ENCODE measurements around the gene RAG2.

The RAG2 gene

GRCh38 chr11:36598051-36598450 lies at the start of gene RAG2:
Gene RAG2, minus strand, starts transcription at chr11:36598236. Its CDS starts 4,068 bp downstream, at chr11:36594168.
- TF ChIP-seq CTCF (IDR thresholded peaks at IDR 0.05; ENCODE audit: low read depth, low read length): no peak
- no peak within 1 kb of the TSS for H3K4me3 ChIP-seq (ENCODE audit: low read depth, low read length)

GRCh38 chr11:36638556-36638955 lies 40.5 kb upstream of the RAG2 start:
- no peak overlapping the region for H3K4me3 ChIP-seq (ENCODE audit: low read depth, low read length)
- TF ChIP-seq CTCF (IDR thresholded peaks at IDR 0.05; ENCODE audit: low read depth, low read length): no peak

GRCh38 chr11:36635066-36635862 lies 37.2 kb upstream of the RAG2 start:
- TF ChIP-seq CTCF (IDR thresholded peaks at IDR 0.05; ENCODE audit: low read depth, low read length): no peak
- no peak overlapping the region for H3K4me3 ChIP-seq (ENCODE audit: low read depth, low read length)

GRCh38 chr11:36631774-36632173 lies 33.7 kb upstream of the RAG2 start:
- H3K4me3 ChIP-seq (ENCODE audit: low read depth, low read length): no peak overlapping the region
- TF ChIP-seq CTCF (IDR thresholded peaks at IDR 0.05; ENCODE audit: low read depth, low read length): no peak

GRCh38 chr11:36628765-36629244 lies 30.8 kb upstream of the RAG2 start:
- TF ChIP-seq CTCF (IDR thresholded peaks at IDR 0.05; ENCODE audit: low read depth, low read length): no peak
- H3K4me3 ChIP-seq (ENCODE audit: low read depth, low read length): no peak overlapping the region

GRCh38 chr11:36628141-36628540 lies 30.1 kb upstream of the RAG2 start:
- no peak overlapping the region for H3K4me3 ChIP-seq (ENCODE audit: low read depth, low read length)
- no peak for TF ChIP-seq CTCF (IDR thresholded peaks at IDR 0.05; ENCODE audit: low read depth, low read length)

GRCh38 chr11:36627471-36627870 lies 29.4 kb upstream of the RAG2 start:
- no peak overlapping the region for H3K4me3 ChIP-seq (ENCODE audit: low read depth, low read length)
- TF ChIP-seq CTCF (IDR thresholded peaks at IDR 0.05; ENCODE audit: low read depth, low read length): no peak
